Metanephros (tissue), 1 donor: Measurements from ENCODE around the gene EPHA5. TPM values are rescaled to one million over a fixed set of nuclear protein-coding genes. Genes with fewer than 3 reads are reported as not detected.

ENCODE experiments used
- total RNA-seq: library from RNA; depleted of rRNA; stranded (reverse); fragments of >200 nt; gene quantifications from one replicate; pipeline ENCODE4 v1.2.3, GENCODE V29; 2014

Gene EPHA5
- total RNA-seq: 0.41 TPM

GRCh38 chr4:65670331-65671031 is at the start of gene EPHA5:
Gene EPHA5 (minus strand): TSS chr4:65670489. CDS start chr4:65669742, 747 bp downstream.

